GM18508 (cell line): Measurements from ENCODE around the gene ADGRF3.
A peak's percentile ranks its signal among the peaks of the same experiment; 100 is the strongest.
"Not testable (repeated sequence)": the region's sequence is repeated elsewhere in the genome, so short reads cannot be mapped to it uniquely, and the experiment has no call there.

Experiments
- ATAC-seq: cut with Tn5 transposase; IDR thresholded peaks from one replicate; pipeline ENCODE4 v1.9.1; 2021; ENCODE audit warnings: moderate number of reproducible peaks; ENCODE audit not compliant: insufficient read depth, unreplicated experiment

Gene ADGRF3

GRCh38 chr2:26354469-26354868 is 7.9 kb upstream of the ADGRF3 start:
- not testable (repeated sequence) for ATAC-seq

GRCh38 chr2:26352892-26353291 is 6.3 kb upstream of the ADGRF3 start:
- no peak for ATAC-seq

- ATAC-seq = no peak
Measured at GRCh38 chr2:26351375-26352090, 4.9 kb upstream of the ADGRF3 start.

GRCh38 chr2:26349690-26350089 is 3.1 kb upstream of the ADGRF3 start:
- ATAC-seq = no peak

GRCh38 chr2:26347286-26347865 is 787 bp upstream of the ADGRF3 start:
- no peak for ATAC-seq

- ATAC-seq = peak; percentile 84
Measured at GRCh38 chr2:26345545-26346453, 790 bp downstream of the ADGRF3 start, which contains the start of gene SELENOI. Gene SELENOI, plus strand, starts transcription at chr2:26346143. Its CDS starts 90 bp downstream, at chr2:26346233.

- no peak for ATAC-seq
Measured at GRCh38 chr2:26345283-26345544, 1.4 kb downstream of the ADGRF3 start.

GRCh38 chr2:26344581-26345282 is 1.9 kb downstream of the ADGRF3 start:
- ATAC-seq = no peak

- ATAC-seq = no peak
Measured at GRCh38 chr2:26340831-26341230, 5.8 kb downstream of the ADGRF3 start.

GRCh38 chr2:26337298-26337697 is 9.3 kb downstream of the ADGRF3 start:
- no peak for ATAC-seq

GRCh38 chr2:26336719-26337118 is 9.9 kb downstream of the ADGRF3 start:
- no peak for ATAC-seq

GRCh38 chr2:26335231-26335630 is 11.4 kb downstream of the ADGRF3 start:
- ATAC-seq = no peak

- ATAC-seq = no peak
Measured at GRCh38 chr2:26333293-26333692, 13.3 kb downstream of the ADGRF3 start.

GRCh38 chr2:26331321-26331720 is 15.3 kb downstream of the ADGRF3 start:
- not testable (repeated sequence) for ATAC-seq

GRCh38 chr2:26330604-26331003 is 16.0 kb downstream of the ADGRF3 start:
- ATAC-seq = no peak

- no peak for ATAC-seq
Measured at GRCh38 chr2:26330114-26330549, 16.5 kb downstream of the ADGRF3 start.

GRCh38 chr2:26329083-26329482 is 17.5 kb downstream of the ADGRF3 start:
- ATAC-seq = not testable (repeated sequence)

GRCh38 chr2:26327291-26328272 is 19.0 kb downstream of the ADGRF3 start:
- ATAC-seq = no peak

GRCh38 chr2:26326514-26326913 is 20.1 kb downstream of the ADGRF3 start:
- no peak for ATAC-seq
